ENCODE measurements around the gene ERC1.

The ERC1 gene

GRCh38 chr12:1058423-1058822 is 67.4 kb downstream of the ERC1 start:
- peaks cover 12% of the 10 kb centered on the region for H3K9me3 ChIP-seq (ENCODE audit: low read length)
- H3K27me3 ChIP-seq (ENCODE audit: insufficient read depth, low read length) = no peaks in the 10 kb centered on the region
- H2AFZ ChIP-seq (ENCODE audit: low read length) = no peak overlapping the region
- no peaks in the 10 kb centered on the region for H3K4me1 ChIP-seq (ENCODE audit: insufficient read depth, low read length, severe bottlenecking)
- no peaks in the 10 kb centered on the region for H3F3A ChIP-seq (ENCODE audit: insufficient read depth, low read length)
- H3K79me2 ChIP-seq (ENCODE audit: insufficient read depth, low read length) = no peaks in the 10 kb centered on the region
- H3K4me3 ChIP-seq (ENCODE audit: low read depth, low read length, poor library complexity, severe bottlenecking) = no peak overlapping the region
- no peak overlapping the region for H3K9ac ChIP-seq (ENCODE audit: low read length)
- no peaks in the 10 kb centered on the region for H3K9me2 ChIP-seq (ENCODE audit: low read depth, low read length)
- TF ChIP-seq EZH2 (IDR thresholded peaks at IDR 0.05; ENCODE audit: borderline replicate concordance, low read length) = no peak
- no peak for TF ChIP-seq CTCF (IDR thresholded peaks at IDR 0.05; ENCODE audit: low read length)
- H3K36me3 ChIP-seq (ENCODE audit: insufficient read depth, low read length) = no peaks in the 10 kb centered on the region
- no peak overlapping the region for H3K27ac ChIP-seq (ENCODE audit: low read depth, low read length, poor library complexity, severe bottlenecking)
- H4K20me1 ChIP-seq (ENCODE audit: insufficient read depth, low read length) = no peaks in the 10 kb centered on the region
- no peak overlapping the region for H3K4me2 ChIP-seq (ENCODE audit: low read length)

GRCh38 chr12:1059162-1059561 is 68.1 kb downstream of the ERC1 start:
- Histone ChIP-seq H3K4me3 (ENCODE audit: low read depth, low read length, poor library complexity, severe bottlenecking) (no peak overlapping the region), H2AFZ (ENCODE audit: low read length) (no peak overlapping the region), H3F3A (ENCODE audit: insufficient read depth, low read length) (no peaks in the 10 kb centered on the region), H3K9ac (ENCODE audit: low read length) (no peak overlapping the region), H3K9me3 (ENCODE audit: low read length) (peaks cover 19% of the 10 kb centered on the region), H3K4me2 (ENCODE audit: low read length) (no peak overlapping the region), H3K36me3 (ENCODE audit: insufficient read depth, low read length) (no peaks in the 10 kb centered on the region), H3K4me1 (ENCODE audit: insufficient read depth, low read length, severe bottlenecking) (no peaks in the 10 kb centered on the region), H3K79me2 (ENCODE audit: insufficient read depth, low read length) (no peaks in the 10 kb centered on the region), H3K27me3 (ENCODE audit: insufficient read depth, low read length) (no peaks in the 10 kb centered on the region), H3K9me2 (ENCODE audit: low read depth, low read length) (no peaks in the 10 kb centered on the region), H4K20me1 (ENCODE audit: insufficient read depth, low read length) (no peaks in the 10 kb centered on the region), H3K27ac (ENCODE audit: low read depth, low read length, poor library complexity, severe bottlenecking) (no peak overlapping the region)
- TF ChIP-seq EZH2 (IDR thresholded peaks at IDR 0.05; ENCODE audit: borderline replicate concordance, low read length) (no peak), CTCF (IDR thresholded peaks at IDR 0.05; ENCODE audit: low read length) (no peak)

- no peaks in the 10 kb centered on the region for H4K20me1 ChIP-seq (ENCODE audit: insufficient read depth, low read length)
- no peaks in the 10 kb centered on the region for H3K36me3 ChIP-seq (ENCODE audit: insufficient read depth, low read length)
- no peak overlapping the region for H2AFZ ChIP-seq (ENCODE audit: low read length)
- peaks cover 12% of the 10 kb centered on the region for H3K9me3 ChIP-seq (ENCODE audit: low read length)
- no peaks in the 10 kb centered on the region for H3K9me2 ChIP-seq (ENCODE audit: low read depth, low read length)
- H3K9ac ChIP-seq (ENCODE audit: low read length) = no peak overlapping the region
- H3K4me1 ChIP-seq (ENCODE audit: insufficient read depth, low read length, severe bottlenecking) = no peaks in the 10 kb centered on the region
- H3K27me3 ChIP-seq (ENCODE audit: insufficient read depth, low read length) = no peaks in the 10 kb centered on the region
- TF ChIP-seq EZH2 (IDR thresholded peaks at IDR 0.05; ENCODE audit: borderline replicate concordance, low read length) = no peak
- no peak for TF ChIP-seq CTCF (IDR thresholded peaks at IDR 0.05; ENCODE audit: low read length)
- no peaks in the 10 kb centered on the region for H3F3A ChIP-seq (ENCODE audit: insufficient read depth, low read length)
- H3K79me2 ChIP-seq (ENCODE audit: insufficient read depth, low read length) = no peaks in the 10 kb centered on the region
- no peak overlapping the region for H3K27ac ChIP-seq (ENCODE audit: low read depth, low read length, poor library complexity, severe bottlenecking)
- no peak overlapping the region for H3K4me3 ChIP-seq (ENCODE audit: low read depth, low read length, poor library complexity, severe bottlenecking)
- no peak overlapping the region for H3K4me2 ChIP-seq (ENCODE audit: low read length)
Observed at GRCh38 chr12:1063852-1064251, 72.8 kb downstream of the ERC1 start.

Data from OCI-LY1 (cell line).